Suprapubic skin (tissue), 4 donors: ENCODE results near the gene HSD11B2. TPM values are rescaled to one million over a fixed set of nuclear protein-coding genes. Genes with fewer than 3 reads are reported as not detected.

Experiments
- DNase-seq, 2 donors: peaks; one replicate each; pipeline ENCODE4 v3.0.0-alpha.2; 2019; ENCODE audit warnings: low spot score in 2 of 2
- H3K27ac ChIP-seq: fragments of 200-600 bp; sonication (generic); one replicate; pipeline ENCODE4 v1.5.1; 2019
- H3K27me3 ChIP-seq: fragments of 200-600 bp; sonication (generic); one replicate; pipeline ENCODE4 v1.5.1; 2019
- H3K36me3 ChIP-seq: fragments of 200-600 bp; sonication (generic); one replicate; pipeline ENCODE4 v1.5.1; 2019
- H3K4me1 ChIP-seq: fragments of 200-600 bp; sonication (generic); one replicate; pipeline ENCODE4 v1.5.1; 2019
- H3K4me3 ChIP-seq: fragments of 200-600 bp; sonication (generic); one replicate; pipeline ENCODE4 v1.5.1; 2019; ENCODE audit warnings: mild to moderate bottlenecking
- H3K9me3 ChIP-seq: fragments of 200-600 bp; sonication (generic); one replicate; pipeline ENCODE4 v1.5.1; 2019
- CTCF ChIP-seq, 2 donors: fragments of 200-600 bp in 1 of 2; fragments of 450-650 bp in 1 of 2; sonication (generic) in 1 of 2; IDR thresholded peaks; one replicate each; pipeline ENCODE4 v1.5.1; 2016 to 2019; ENCODE audit warnings: antibody characterized with exemption in 2 of 2, mild to moderate bottlenecking in 1 of 2, moderate library complexity in 1 of 2
- EP300 ChIP-seq: sonication (generic); formaldehyde crosslinking; IDR thresholded peaks from one replicate; pipeline ENCODE4 v1.6.1; 2017; ENCODE audit warnings: antibody characterized with exemption
- POLR2A ChIP-seq, 2 donors: fragments of 450-650 bp; IDR thresholded peaks; one replicate each; pipeline ENCODE4 v1.6.1; 2017; ENCODE audit warnings: antibody characterized with exemption in 2 of 2, mild to moderate bottlenecking in 2 of 2, moderate library complexity in 2 of 2
- POLR2AphosphoS5 ChIP-seq, 3 donors: sonication (generic); formaldehyde crosslinking; IDR thresholded peaks; one replicate each; pipeline ENCODE4 v1.6.1; 2017; ENCODE audit warnings: antibody characterized with exemption in 3 of 3
- WGBS: methylation state at CpG from one replicate; pipeline ENCODE4 v1.1.5; 2018; 5-methylcytosine and 5-hydroxymethylcytosine counted together
- total RNA-seq, 4 donors: library from RNA; depleted of rRNA; stranded (reverse); fragments of >200 nt; gene quantifications; one replicate each; pipeline ENCODE4 v1.1.0, GENCODE V29; 2016

Gene HSD11B2
- total RNA-seq, 4 donors from 2014 or later: 45.6 to 164 (median 69.1) TPM

GRCh38 chr16:67387479-67388079, 43.3 kb upstream of the HSD11B2 start:
- 78% methylated on average over 7 of the region's 8 CpGs for WGBS
- H3K4me3 ChIP-seq: no peak overlapping the region
- H3K4me1 ChIP-seq: peaks cover 24% of the 10 kb centered on the region
- TF ChIP-seq POLR2A (IDR thresholded peaks at IDR 0.05): no peak
- TF ChIP-seq EP300: no peak
- no peak for TF ChIP-seq POLR2AphosphoS5 (IDR thresholded peaks at IDR 0.05)
- no peak for TF ChIP-seq CTCF (IDR thresholded peaks at IDR 0.05)
- no peaks in the 10 kb centered on the region for H3K36me3 ChIP-seq
- no peak for DNase-seq
- H3K27me3 ChIP-seq: no peaks in the 10 kb centered on the region
- H3K9me3 ChIP-seq: no peaks in the 10 kb centered on the region
- no peak overlapping the region for H3K27ac ChIP-seq

- Histone ChIP-seq H3K9me3 (no peaks in the 10 kb centered on the region), H3K4me3 (no peak overlapping the region), H3K4me1 (peaks cover 30% of the 10 kb centered on the region), H3K27me3 (no peaks in the 10 kb centered on the region), H3K27ac (no peak overlapping the region), H3K36me3 (no peaks in the 10 kb centered on the region)
- WGBS: 84% methylated on average over 8 of the region's 8 CpGs
- DNase-seq: no peak
- TF ChIP-seq EP300 (no peak), CTCF (IDR thresholded peaks at IDR 0.05) (no peak), POLR2AphosphoS5 (IDR thresholded peaks at IDR 0.05) (no peak), POLR2A (IDR thresholded peaks at IDR 0.05) (no peak)
Observed at GRCh38 chr16:67388191-67388590, 42.7 kb upstream of the HSD11B2 start.

- Histone ChIP-seq H3K4me3 (no peak overlapping the region), H3K4me1 (peaks cover 34% of the 10 kb centered on the region), H3K27me3 (no peaks in the 10 kb centered on the region), H3K36me3 (no peaks in the 10 kb centered on the region), H3K9me3 (no peaks in the 10 kb centered on the region), H3K27ac (no peak overlapping the region)
- peak in 1 of 2 donors; percentile 54 for DNase-seq
- WGBS: 94% methylated on average over 2 of the region's 2 CpGs
- no peak for TF ChIP-seq POLR2AphosphoS5 (IDR thresholded peaks at IDR 0.05)
- no peak for TF ChIP-seq EP300
- no peak for TF ChIP-seq POLR2A (IDR thresholded peaks at IDR 0.05)
- no peak for TF ChIP-seq CTCF (IDR thresholded peaks at IDR 0.05)
Observed at GRCh38 chr16:67388591-67388990, 42.3 kb upstream of the HSD11B2 start.

GRCh38 chr16:67389911-67390815, 40.8 kb upstream of the HSD11B2 start:
- TF ChIP-seq POLR2A (IDR thresholded peaks at IDR 0.05): no peak
- TF ChIP-seq EP300: no peak
- no peak for TF ChIP-seq POLR2AphosphoS5 (IDR thresholded peaks at IDR 0.05)
- no peak for TF ChIP-seq CTCF (IDR thresholded peaks at IDR 0.05)
- H3K36me3 ChIP-seq: no peaks in the 10 kb centered on the region
- H3K27ac ChIP-seq: no peak overlapping the region
- H3K9me3 ChIP-seq: no peaks in the 10 kb centered on the region
- H3K27me3 ChIP-seq: no peaks in the 10 kb centered on the region
- peak; percentile 68 to 74 for DNase-seq
- no peak overlapping the region for H3K4me3 ChIP-seq
- WGBS: 81% methylated on average over 25 of the region's 27 CpGs
- H3K4me1 ChIP-seq: peaks cover 50% of the 10 kb centered on the region

GRCh38 chr16:67390816-67391423, 40.0 kb upstream of the HSD11B2 start:
- peak in 1 of 2 donors; percentile 69 for DNase-seq
- no peaks in the 10 kb centered on the region for H3K9me3 ChIP-seq
- no peaks in the 10 kb centered on the region for H3K27me3 ChIP-seq
- H3K36me3 ChIP-seq: no peaks in the 10 kb centered on the region
- peaks cover 57% of the 10 kb centered on the region for H3K4me1 ChIP-seq
- WGBS: 83% methylated on average over 10 of the region's 11 CpGs
- TF ChIP-seq POLR2A (IDR thresholded peaks at IDR 0.05) (no peak), CTCF (IDR thresholded peaks at IDR 0.05) (no peak), EP300 (no peak), POLR2AphosphoS5 (IDR thresholded peaks at IDR 0.05) (no peak)
- peak overlapping the region; percentile 52 for H3K4me3 ChIP-seq
- no peak overlapping the region for H3K27ac ChIP-seq
